Measurements from ENCODE around the gene FBXL22. TPM values are rescaled to one million over a fixed set of nuclear protein-coding genes. Genes with fewer than 3 reads are reported as not detected.

Gene FBXL22
- total and polyA plus RNA-seq, 2 of the 4 experiments (the other 2 are of a cell fraction) = 0.36 to 1.3 TPM

GRCh38 chr15:63588826-63589225 is 8.4 kb upstream of the FBXL22 start:
- Histone ChIP-seq H3K56ac (ENCODE audit: extremely low read depth, insufficient read depth, low read length) (no peak overlapping the region), H4K20me1 (ENCODE audit: insufficient read depth, low read length) (no peaks in the 10 kb centered on the region; the same call in 1 of the 2 replicates), H2BK120ac (ENCODE audit: low read depth, low read length) (no peak overlapping the region), H3K4me2 (ENCODE audit: low read depth, low read length) (no peak overlapping the region), H3K9me1 (ENCODE audit: insufficient read depth, low read length) (peaks cover 8% of the 10 kb centered on the region), H3K36me3 (ENCODE audit: control insufficient read depth, insufficient read depth, low read length) (peaks cover 17% of the 10 kb centered on the region), H3K27me3 (ENCODE audit: control insufficient read depth, insufficient read depth, low read length) (no peaks in the 10 kb centered on the region), H3K23ac (ENCODE audit: low read depth, low read length) (no peak overlapping the region), H2BK5ac (ENCODE audit: low read depth, low read length, poor library complexity, severe bottlenecking) (no peak overlapping the region), H4K91ac (ENCODE audit: insufficient read depth, low read depth, low read length) (no peak overlapping the region), H3K4me3 (ENCODE audit: insufficient read depth, low read depth, low read length) (no peak overlapping the region), H2AFZ (replicated peaks; ENCODE audit: low read length, poor library complexity) (no peak overlapping the region), H2BK20ac (ENCODE audit: low read depth, low read length) (no peak overlapping the region), H3K14ac (replicated peaks; ENCODE audit: low read depth, low read length) (no peak overlapping the region), H3K18ac (ENCODE audit: low read depth, low read length) (no peak overlapping the region), H2BK15ac (ENCODE audit: low read depth, low read length) (no peak overlapping the region), H2AK5ac (ENCODE audit: low read depth, low read length) (no peak overlapping the region), H3K4ac (ENCODE audit: low read depth, low read length) (no peak overlapping the region), H3K9ac (ENCODE audit: low read depth, low read length) (no peak overlapping the region), H4K5ac (ENCODE audit: low read depth, low read length) (no peak overlapping the region), H4K8ac (ENCODE audit: low read depth in 2 of 2, low read length in 2 of 2) (no peak overlapping the region), H3K9me3 (ENCODE audit: control insufficient read depth, insufficient read depth, low read length) (no peaks in the 10 kb centered on the region), H3K4me1 (ENCODE audit: control insufficient read depth, insufficient read depth, low read length) (peaks cover 1% of the 10 kb centered on the region; the same call in 1 of the 2 replicates), H3K79me1 (ENCODE audit: low read depth in 1 of 2, low read length in 2 of 2) (peaks cover 0 to 17% of the 10 kb centered on the region in 2 experiments; a peak in 1 of 4 replicates), H3K27ac (ENCODE audit: insufficient read depth, low read length) (no peak overlapping the region), H2AK9ac (replicated peaks; ENCODE audit: low read depth, low read length, poor library complexity) (no peak overlapping the region)
- WGBS, 2 experiments (ENCODE audit: extremely low coverage in 2 of 2, insufficient read length in 1 of 2) = 100% methylated on average over 1 of the region's 6 CpGs; no CpG with 5 or more reads in 1 of the 2 experiments
- DNase-seq = no peak
- dilution Hi-C loops (cut with HindIII; ENCODE audit: low sequenced_read_pairs, unreplicated experiment) (no loop called here), intact Hi-C loops (cut with micrococcal nuclease) (loop anchor here (10.0 kb wide), 1 partner anchor 124 kb away; no protein-coding TSS in a partner anchor), in situ Hi-C loops (cut with MboI; ENCODE audit: low sequenced_read_pairs) (no loop called here)
- no peak for ATAC-seq (ENCODE audit: low read depth)
- ChIA-PET POLR2A (ENCODE audit: unreplicated experiment) (no interaction called here), CTCF (no interaction called here)
- TF ChIP-seq ELK1 (IDR thresholded peaks at IDR 0.05; ENCODE audit: borderline replicate concordance, low read depth, low read length) = no peak
- TF ChIP-seq CTCF (conservative IDR thresholded peaks at IDR 0.05; ENCODE audit: low read depth, low read length) = no peak
- no TSS peak for BruUV-seq (replicated peaks)

All from IMR-90 (cell line).